Gastroesophageal sphincter (tissue), 3 donors: ENCODE results near the gene REL.

Source experiments
- POLR2A ChIP-seq, 2 donors: fragments of 450-650 bp; IDR thresholded peaks; one replicate each; pipeline ENCODE4 v1.6.1; 2017; ENCODE audit warnings: antibody characterized with exemption in 2 of 2, mild to moderate bottlenecking in 2 of 2, moderate library complexity in 1 of 2
- TF ChIP-seq, protein P1 (sequence below), 4 experiments: fragments of 200-600 bp in 2 of 4; fragments of 450-650 bp in 2 of 4; sonication (generic) in 1 of 4; IDR thresholded peaks; one replicate each; pipeline ENCODE4 v1.5.1; 2017 to 2019; ENCODE audit warnings: antibody characterized with exemption in 4 of 4, mild to moderate bottlenecking in 2 of 4, moderate library complexity in 2 of 4

DNA sequence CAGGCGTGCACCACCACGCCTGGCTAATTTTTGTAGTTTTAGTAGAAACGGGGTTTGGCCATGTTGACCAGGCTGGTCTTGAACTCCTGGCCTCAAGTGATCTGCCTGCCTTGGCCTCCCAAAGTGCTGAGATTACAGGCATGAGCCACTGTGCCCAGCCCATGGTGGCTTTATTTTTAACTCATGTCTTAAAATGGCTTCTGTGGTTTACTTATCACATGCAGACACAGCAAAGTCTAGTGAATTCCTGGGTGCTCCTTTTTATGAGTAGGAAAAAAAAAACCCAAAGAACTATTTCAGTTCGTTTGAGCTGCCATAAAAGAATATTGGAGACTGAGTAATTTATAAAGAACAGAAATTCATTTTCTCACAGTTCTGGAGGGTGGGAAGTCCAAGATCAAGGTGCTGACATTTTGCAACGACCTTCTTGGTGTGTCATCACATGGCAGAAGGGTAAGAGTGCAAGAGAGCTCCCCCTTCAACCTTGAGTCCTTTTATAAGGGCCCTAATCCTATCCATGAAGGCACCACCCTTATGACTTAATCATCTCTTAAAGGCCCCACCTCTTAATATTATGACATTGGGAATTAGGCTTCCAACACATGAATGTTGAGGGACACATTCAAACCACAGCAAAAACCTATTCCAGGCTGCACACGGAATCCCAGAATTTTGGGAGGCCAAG, 12.6 kb upstream of the REL start:
- TF ChIP-seq, protein P1, sequence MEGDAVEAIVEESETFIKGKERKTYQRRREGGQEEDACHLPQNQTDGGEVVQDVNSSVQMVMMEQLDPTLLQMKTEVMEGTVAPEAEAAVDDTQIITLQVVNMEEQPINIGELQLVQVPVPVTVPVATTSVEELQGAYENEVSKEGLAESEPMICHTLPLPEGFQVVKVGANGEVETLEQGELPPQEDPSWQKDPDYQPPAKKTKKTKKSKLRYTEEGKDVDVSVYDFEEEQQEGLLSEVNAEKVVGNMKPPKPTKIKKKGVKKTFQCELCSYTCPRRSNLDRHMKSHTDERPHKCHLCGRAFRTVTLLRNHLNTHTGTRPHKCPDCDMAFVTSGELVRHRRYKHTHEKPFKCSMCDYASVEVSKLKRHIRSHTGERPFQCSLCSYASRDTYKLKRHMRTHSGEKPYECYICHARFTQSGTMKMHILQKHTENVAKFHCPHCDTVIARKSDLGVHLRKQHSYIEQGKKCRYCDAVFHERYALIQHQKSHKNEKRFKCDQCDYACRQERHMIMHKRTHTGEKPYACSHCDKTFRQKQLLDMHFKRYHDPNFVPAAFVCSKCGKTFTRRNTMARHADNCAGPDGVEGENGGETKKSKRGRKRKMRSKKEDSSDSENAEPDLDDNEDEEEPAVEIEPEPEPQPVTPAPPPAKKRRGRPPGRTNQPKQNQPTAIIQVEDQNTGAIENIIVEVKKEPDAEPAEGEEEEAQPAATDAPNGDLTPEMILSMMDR (IDR thresholded peaks at IDR 0.05): no peak
- TF ChIP-seq POLR2A (IDR thresholded peaks at IDR 0.05): no peak
